ENCODE results near the gene SEC23B. TPM values are rescaled to one million over a fixed set of nuclear protein-coding genes. Genes with fewer than 3 reads are reported as not detected.
"Not testable (repeated sequence)": the region's sequence is repeated elsewhere in the genome, so short reads cannot be mapped to it uniquely, and the experiment has no call there.

The SEC23B gene
- total and polyA plus RNA-seq, 2 experiments from 2014 or later, result 27.2 to 66.6 TPM

DNA sequence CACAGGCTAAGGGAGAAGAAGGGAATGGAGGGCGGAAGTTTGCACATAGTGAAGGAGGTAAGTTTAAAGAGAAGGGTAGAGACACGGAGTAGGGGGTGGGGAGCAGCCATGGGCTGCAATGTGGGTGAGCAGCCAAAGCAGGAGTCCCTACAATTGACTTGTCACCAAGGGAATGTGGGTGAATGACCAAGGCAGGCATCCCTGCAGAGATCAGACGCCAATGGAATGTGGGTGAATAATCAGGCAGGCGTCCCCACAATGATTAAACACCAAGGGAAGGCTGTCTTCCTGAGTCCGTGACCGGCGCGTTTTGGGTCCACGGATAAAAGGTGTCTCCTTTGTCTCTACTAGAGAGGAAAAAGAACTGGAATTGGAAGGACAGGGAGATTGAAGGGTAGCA, 14.3 kb downstream of the SEC23B start:
- H3K27ac ChIP-seq (ENCODE audit: low read depth); H3K4me3 ChIP-seq; H3K27me3 Mint-ChIP-seq (ENCODE audit: insufficient read depth, low read depth, poor library complexity); H3K4me2 ChIP-seq; H3K4me1 Mint-ChIP-seq; H2AFZ ChIP-seq; ATAC-seq; H3K4me1 ChIP-seq (ENCODE audit: insufficient read depth); H4K20me1 ChIP-seq (replicated peaks; ENCODE audit: insufficient read depth); DNase-seq (ENCODE audit: low spot score); H3K9me3 Mint-ChIP-seq; H3K27me3 ChIP-seq (ENCODE audit: insufficient read depth); H3K9me2 ChIP-seq (ENCODE audit: insufficient read depth); H3F3A ChIP-seq (replicated peaks; ENCODE audit: low read depth); H3K79me2 ChIP-seq (replicated peaks; ENCODE audit: insufficient read depth); H3K27ac Mint-ChIP-seq; H3K4me3 Mint-ChIP-seq: not testable (repeated sequence)
- peaks cover 34% of the 10 kb centered on the region for H3K36me3 Mint-ChIP-seq (ENCODE audit: low read depth)
- peaks cover 26% of the 10 kb centered on the region for H3K36me3 ChIP-seq (ENCODE audit: insufficient read depth)

DNA sequence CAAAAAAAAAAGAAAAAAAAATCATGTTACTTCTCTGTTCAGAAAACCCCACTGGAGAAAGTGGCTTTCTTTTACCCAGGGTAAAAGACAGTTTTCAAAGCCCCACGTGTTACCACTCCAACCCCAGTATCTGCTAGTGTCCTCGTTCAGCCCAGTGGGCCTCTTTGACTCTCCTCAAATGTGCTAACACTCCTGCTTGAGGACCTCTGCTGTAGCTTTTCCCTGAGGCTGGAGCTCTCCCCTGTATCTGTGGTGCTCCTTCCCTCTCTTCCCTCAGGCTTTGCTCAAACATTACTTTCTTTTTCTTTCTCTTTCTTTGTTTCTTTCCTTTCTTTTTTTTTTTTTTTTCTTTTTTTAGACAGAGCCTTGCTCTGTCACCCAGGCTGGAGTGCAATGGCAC, 15.3 kb downstream of the SEC23B start:
- Histone ChIP-seq H3K27ac (ENCODE audit: low read depth) (no peak overlapping the region), H3K79me2 (replicated peaks; ENCODE audit: insufficient read depth) (peaks cover 4% of the 10 kb centered on the region; the same call in 1 of the 2 replicates), H2AFZ (no peak overlapping the region), H3K27me3 (ENCODE audit: insufficient read depth) (no peaks in the 10 kb centered on the region), H3F3A (replicated peaks; ENCODE audit: low read depth) (0 out of 2 replicates have a peak, but pooled peaks cover 3% of the 10 kb centered on the region), H4K20me1 (replicated peaks; ENCODE audit: insufficient read depth) (peaks cover 9% of the 10 kb centered on the region; the same call in 1 of the 2 replicates), H3K4me1 (ENCODE audit: insufficient read depth) (no peaks in the 10 kb centered on the region), H3K4me2 (no peak overlapping the region), H3K4me3 (no peak overlapping the region), H3K36me3 (ENCODE audit: insufficient read depth) (peaks cover 26% of the 10 kb centered on the region), H3K9me2 (ENCODE audit: insufficient read depth) (no peaks in the 10 kb centered on the region)
- Mint-ChIP-seq H3K4me3 (no peak overlapping the region), H3K36me3 (ENCODE audit: low read depth) (peaks cover 43% of the 10 kb centered on the region), H3K4me1 (no peaks in the 10 kb centered on the region), H3K9me3 (no peaks in the 10 kb centered on the region), H3K27me3 (ENCODE audit: insufficient read depth, low read depth, poor library complexity) (peaks cover 2% of the 10 kb centered on the region), H3K27ac (no peak overlapping the region)
- DNase-seq (ENCODE audit: low spot score) (no peak), ATAC-seq (no peak)
- TF ChIP-seq ZNF331 (CRISPR knock-in tag; IDR thresholded peaks at IDR 0.05; ENCODE audit: low read depth), result no peak
- TF ChIP-seq, protein P1, sequence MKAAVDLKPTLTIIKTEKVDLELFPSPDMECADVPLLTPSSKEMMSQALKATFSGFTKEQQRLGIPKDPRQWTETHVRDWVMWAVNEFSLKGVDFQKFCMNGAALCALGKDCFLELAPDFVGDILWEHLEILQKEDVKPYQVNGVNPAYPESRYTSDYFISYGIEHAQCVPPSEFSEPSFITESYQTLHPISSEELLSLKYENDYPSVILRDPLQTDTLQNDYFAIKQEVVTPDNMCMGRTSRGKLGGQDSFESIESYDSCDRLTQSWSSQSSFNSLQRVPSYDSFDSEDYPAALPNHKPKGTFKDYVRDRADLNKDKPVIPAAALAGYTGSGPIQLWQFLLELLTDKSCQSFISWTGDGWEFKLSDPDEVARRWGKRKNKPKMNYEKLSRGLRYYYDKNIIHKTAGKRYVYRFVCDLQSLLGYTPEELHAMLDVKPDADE (IDR thresholded peaks at IDR 0.05), result no peak
- TF ChIP-seq, protein P2, sequence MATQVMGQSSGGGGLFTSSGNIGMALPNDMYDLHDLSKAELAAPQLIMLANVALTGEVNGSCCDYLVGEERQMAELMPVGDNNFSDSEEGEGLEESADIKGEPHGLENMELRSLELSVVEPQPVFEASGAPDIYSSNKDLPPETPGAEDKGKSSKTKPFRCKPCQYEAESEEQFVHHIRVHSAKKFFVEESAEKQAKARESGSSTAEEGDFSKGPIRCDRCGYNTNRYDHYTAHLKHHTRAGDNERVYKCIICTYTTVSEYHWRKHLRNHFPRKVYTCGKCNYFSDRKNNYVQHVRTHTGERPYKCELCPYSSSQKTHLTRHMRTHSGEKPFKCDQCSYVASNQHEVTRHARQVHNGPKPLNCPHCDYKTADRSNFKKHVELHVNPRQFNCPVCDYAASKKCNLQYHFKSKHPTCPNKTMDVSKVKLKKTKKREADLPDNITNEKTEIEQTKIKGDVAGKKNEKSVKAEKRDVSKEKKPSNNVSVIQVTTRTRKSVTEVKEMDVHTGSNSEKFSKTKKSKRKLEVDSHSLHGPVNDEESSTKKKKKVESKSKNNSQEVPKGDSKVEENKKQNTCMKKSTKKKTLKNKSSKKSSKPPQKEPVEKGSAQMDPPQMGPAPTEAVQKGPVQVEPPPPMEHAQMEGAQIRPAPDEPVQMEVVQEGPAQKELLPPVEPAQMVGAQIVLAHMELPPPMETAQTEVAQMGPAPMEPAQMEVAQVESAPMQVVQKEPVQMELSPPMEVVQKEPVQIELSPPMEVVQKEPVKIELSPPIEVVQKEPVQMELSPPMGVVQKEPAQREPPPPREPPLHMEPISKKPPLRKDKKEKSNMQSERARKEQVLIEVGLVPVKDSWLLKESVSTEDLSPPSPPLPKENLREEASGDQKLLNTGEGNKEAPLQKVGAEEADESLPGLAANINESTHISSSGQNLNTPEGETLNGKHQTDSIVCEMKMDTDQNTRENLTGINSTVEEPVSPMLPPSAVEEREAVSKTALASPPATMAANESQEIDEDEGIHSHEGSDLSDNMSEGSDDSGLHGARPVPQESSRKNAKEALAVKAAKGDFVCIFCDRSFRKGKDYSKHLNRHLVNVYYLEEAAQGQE (IDR thresholded peaks at IDR 0.05; ENCODE audit: unreplicated experiment), result no peak
- TF ChIP-seq POLR2AphosphoS5 (IDR thresholded peaks at IDR 0.05; ENCODE audit: low read depth), result no peak
- no peak for TF ChIP-seq NANOG (IDR thresholded peaks at IDR 0.05; ENCODE audit: borderline replicate concordance)
- TF ChIP-seq JUNB (IDR thresholded peaks at IDR 0.05; ENCODE audit: unreplicated experiment), result no peak
- TF ChIP-seq EZH2phosphoT487 (IDR thresholded peaks at IDR 0.05; ENCODE audit: unreplicated experiment), result no peak
- no peak for TF ChIP-seq STAT1 (IDR thresholded peaks at IDR 0.05; ENCODE audit: unreplicated experiment)
- TF ChIP-seq, protein P3, sequence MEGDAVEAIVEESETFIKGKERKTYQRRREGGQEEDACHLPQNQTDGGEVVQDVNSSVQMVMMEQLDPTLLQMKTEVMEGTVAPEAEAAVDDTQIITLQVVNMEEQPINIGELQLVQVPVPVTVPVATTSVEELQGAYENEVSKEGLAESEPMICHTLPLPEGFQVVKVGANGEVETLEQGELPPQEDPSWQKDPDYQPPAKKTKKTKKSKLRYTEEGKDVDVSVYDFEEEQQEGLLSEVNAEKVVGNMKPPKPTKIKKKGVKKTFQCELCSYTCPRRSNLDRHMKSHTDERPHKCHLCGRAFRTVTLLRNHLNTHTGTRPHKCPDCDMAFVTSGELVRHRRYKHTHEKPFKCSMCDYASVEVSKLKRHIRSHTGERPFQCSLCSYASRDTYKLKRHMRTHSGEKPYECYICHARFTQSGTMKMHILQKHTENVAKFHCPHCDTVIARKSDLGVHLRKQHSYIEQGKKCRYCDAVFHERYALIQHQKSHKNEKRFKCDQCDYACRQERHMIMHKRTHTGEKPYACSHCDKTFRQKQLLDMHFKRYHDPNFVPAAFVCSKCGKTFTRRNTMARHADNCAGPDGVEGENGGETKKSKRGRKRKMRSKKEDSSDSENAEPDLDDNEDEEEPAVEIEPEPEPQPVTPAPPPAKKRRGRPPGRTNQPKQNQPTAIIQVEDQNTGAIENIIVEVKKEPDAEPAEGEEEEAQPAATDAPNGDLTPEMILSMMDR (conservative IDR thresholded peaks at IDR 0.05; ENCODE audit: low read depth in 2 of 2), result no peak
- TF ChIP-seq EZH2 (IDR thresholded peaks at IDR 0.05; ENCODE audit: low read depth, unreplicated experiment), result no peak
- TF ChIP-seq ZNF114 (CRISPR knock-in tag; IDR thresholded peaks at IDR 0.05), result no peak
- TF ChIP-seq CREB1 (CRISPR knock-in tag; IDR thresholded peaks at IDR 0.05; ENCODE audit: low read depth), result no peak

Measured in GM23338 (cell line).